Trophoblast cell (in vitro differentiated cells and primary cell): ENCODE data around the gene PRDM4.

Experiments
- DNase-seq, 2 donors: peaks; one replicate each; pipeline ENCODE4 v3.0.0-alpha.2; 2016
- H2AFZ ChIP-seq: 2 replicates; pipeline ENCODE4 v1.6.1; 2013; ENCODE audit warnings: low read length, moderate library complexity, mild to moderate bottlenecking; ENCODE audit not compliant: insufficient read depth, poor library complexity
- H2AK5ac ChIP-seq: 2 replicates; pipeline ENCODE4 v1.6.1; 2013; ENCODE audit warnings: mild to moderate bottlenecking, low read length
- H2BK120ac ChIP-seq: 2 replicates; pipeline ENCODE4 v1.6.1; 2013; ENCODE audit warnings: low read length, mild to moderate bottlenecking, moderate library complexity; ENCODE audit not compliant: insufficient read depth, poor library complexity
- H2BK12ac ChIP-seq: 2 replicates; pipeline ENCODE4 v1.6.1; 2013; ENCODE audit warnings: mild to moderate bottlenecking, low read length, moderate library complexity
- H2BK5ac ChIP-seq: 2 replicates; pipeline ENCODE4 v1.6.1; 2013; ENCODE audit warnings: low read length, low read depth, moderate library complexity, mild to moderate bottlenecking; ENCODE audit not compliant: poor library complexity
- H3K14ac ChIP-seq: 2 replicates; pipeline ENCODE4 v1.6.1; 2013; ENCODE audit warnings: mild to moderate bottlenecking, low read length
- H3K18ac ChIP-seq: 2 replicates; pipeline ENCODE4 v1.6.1; 2013; ENCODE audit warnings: mild to moderate bottlenecking, low read length
- H3K23ac ChIP-seq: 2 replicates; pipeline ENCODE4 v1.6.1; 2013; ENCODE audit warnings: low read length
- H3K27ac ChIP-seq: 2 replicates; pipeline ENCODE4 v1.5.1; 2013; ENCODE audit warnings: low read depth, mild to moderate bottlenecking, inconsistent platforms, low read length, moderate library complexity
- H3K27me3 ChIP-seq: 2 replicates; pipeline ENCODE4 v1.6.1; 2013; ENCODE audit warnings: inconsistent platforms, mild to moderate bottlenecking, low read length, moderate library complexity; ENCODE audit not compliant: insufficient read depth
- H3K36me3 ChIP-seq, 2 experiments: 1 replicate in 1 of 2; 2 replicates in 1 of 2; pipeline ENCODE4 v1.6.1; 2013; ENCODE audit warnings: low read length in 2 of 2, mild to moderate bottlenecking in 2 of 2, moderate library complexity in 1 of 2; ENCODE audit not compliant: insufficient read depth in 2 of 2, control insufficient read depth in 1 of 2
- H3K4ac ChIP-seq: 2 replicates; pipeline ENCODE4 v1.6.1; 2013; ENCODE audit warnings: low read depth, mild to moderate bottlenecking, low read length, moderate library complexity
- H3K4me1 ChIP-seq, 2 experiments: 1 replicate in 1 of 2; 2 replicates in 1 of 2; pipeline ENCODE4 v1.6.1; 2013; ENCODE audit warnings: low read length in 2 of 2, mild to moderate bottlenecking in 2 of 2, moderate library complexity in 1 of 2; ENCODE audit not compliant: insufficient read depth in 2 of 2, control insufficient read depth in 1 of 2
- H3K4me2 ChIP-seq: 2 replicates; pipeline ENCODE4 v1.6.1; 2013; ENCODE audit warnings: inconsistent platforms, mild to moderate bottlenecking, low read length, moderate library complexity
- H3K4me3 ChIP-seq: 2 replicates; pipeline ENCODE4 v1.5.1; 2013; ENCODE audit warnings: mild to moderate bottlenecking, low read depth, low read length, inconsistent platforms
- H3K79me1 ChIP-seq: one replicate; pipeline ENCODE4 v1.6.1; 2013; ENCODE audit warnings: low read length
- H3K79me2 ChIP-seq: 2 replicates; pipeline ENCODE4 v1.6.1; 2013; ENCODE audit warnings: low read length, mild to moderate bottlenecking; ENCODE audit not compliant: control insufficient read depth, insufficient read depth, poor library complexity
- H3K9ac ChIP-seq: 2 replicates; pipeline ENCODE4 v1.6.1; 2013; ENCODE audit warnings: mild to moderate bottlenecking, low read length
- H3K9me3 ChIP-seq: 2 replicates; pipeline ENCODE4 v1.6.1; 2013; ENCODE audit warnings: low read depth, mild to moderate bottlenecking, control low read depth, inconsistent platforms, low read length; ENCODE audit not compliant: insufficient read depth
- H4K12ac ChIP-seq: 2 replicates; pipeline ENCODE4 v1.6.1; 2013; ENCODE audit warnings: low read depth, mild to moderate bottlenecking, low read length, moderate library complexity
- H4K8ac ChIP-seq: 2 replicates; pipeline ENCODE4 v1.6.1; 2013; ENCODE audit warnings: low read depth, mild to moderate bottlenecking, low read length, moderate library complexity
- H4K91ac ChIP-seq: one replicate; pipeline ENCODE4 v1.6.1; 2013; ENCODE audit warnings: low read depth, mild to moderate bottlenecking, low read length, moderate library complexity
- WGBS: extraction: QIAGEN DNeasy Blood & Tissue Kit; methylation state at CpG from one replicate; pipeline ENCODE4 v1.1.7; 2013; ENCODE audit warnings: missing lambda C conversion rate; ENCODE audit not compliant: insufficient read length, insufficient coverage; ENCODE audit errors: extremely low coverage; 5-methylcytosine and 5-hydroxymethylcytosine counted together

Gene PRDM4

GRCh38 chr12:107684029-107684795 is 76.7 kb downstream of the PRDM4 start:
- Histone ChIP-seq H4K91ac (no peak overlapping the region), H3K36me3 (peaks cover 3 to 4% of the 10 kb centered on the region in 2 experiments), H3K4me1 (peaks cover 3 to 5% of the 10 kb centered on the region in 2 experiments), H3K79me2 (peaks cover 7% of the 10 kb centered on the region), H3K23ac (no peak overlapping the region), H3K18ac (no peak overlapping the region), H2BK5ac (no peak overlapping the region), H3K4ac (no peak overlapping the region), H3K27ac (no peak overlapping the region), H3K4me2 (no peak overlapping the region), H3K4me3 (no peak overlapping the region), H3K27me3 (no peaks in the 10 kb centered on the region), H3K14ac (no peak overlapping the region), H4K8ac (no peak overlapping the region), H2AK5ac (no peak overlapping the region), H3K9me3 (no peaks in the 10 kb centered on the region), H2AFZ (no peak overlapping the region), H4K12ac (peak overlapping the region; percentile 1), H3K79me1 (peaks cover 3% of the 10 kb centered on the region), H2BK120ac (no peak overlapping the region), H3K9ac (no peak overlapping the region), H2BK12ac (no peak overlapping the region)
- no peak for DNase-seq
- WGBS = no CpG with 5 or more reads among the region's 3 CpGs
